ENCODE data around the gene MAP4K2. TPM values are rescaled to one million over a fixed set of nuclear protein-coding genes. Genes with fewer than 3 reads are reported as not detected.

The MAP4K2 gene
- total and polyA plus RNA-seq, 2 of the 8 experiments (the other 6 are each of a cell fraction or from before 2014, with no cell fraction given): 20.1 to 20.7 TPM

- no peak for TF ChIP-seq HDAC2 (IDR thresholded peaks at IDR 0.05; ENCODE audit: borderline replicate concordance in 1 of 2, low read depth in 2 of 2, low read length in 2 of 2)
- TF ChIP-seq JUND (IDR thresholded peaks at IDR 0.05; ENCODE audit: low read length): no peak
- TF ChIP-seq TEAD4 (IDR thresholded peaks at IDR 0.05; ENCODE audit: low read depth, low read length): no peak
- no peak for TF ChIP-seq TAF1 (IDR thresholded peaks at IDR 0.05; ENCODE audit: low read depth, low read length)
- TF ChIP-seq BACH1 (IDR thresholded peaks at IDR 0.05; ENCODE audit: low read length): no peak
- TF ChIP-seq POLR2A (IDR thresholded peaks at IDR 0.05; ENCODE audit: control extremely low read depth in 1 of 2, low read depth in 2 of 2, low read length in 2 of 2): no peak
- TF ChIP-seq RXRA (IDR thresholded peaks at IDR 0.05; ENCODE audit: insufficient read depth, low read depth, low read length): no peak
- TF ChIP-seq KDM5A (IDR thresholded peaks at IDR 0.05; ENCODE audit: low read length): no peak
- TF ChIP-seq CEBPB (IDR thresholded peaks at IDR 0.05; ENCODE audit: low read depth, low read length): no peak
- TF ChIP-seq POLR2AphosphoS5 (IDR thresholded peaks at IDR 0.05; ENCODE audit: low read depth, low read length): no peak
- TF ChIP-seq SIX5 (IDR thresholded peaks at IDR 0.05; ENCODE audit: low read depth, low read length): no peak
- TF ChIP-seq SAP30 (IDR thresholded peaks at IDR 0.05; ENCODE audit: insufficient read depth, insufficient replicate concordance, low read length): no peak
- no peak for TF ChIP-seq RFX5 (IDR thresholded peaks at IDR 0.05; ENCODE audit: borderline replicate concordance, low read depth, low read length)
Measured at GRCh38 chr11:64835616-64836447, 32.8 kb upstream of the MAP4K2 start (continued).

All from H1 (cell line).